Measurements from ENCODE around the gene MDK.

MDK gene

GRCh38 chr11:46381048-46381818 is at the start of gene MDK:
Gene MDK (plus strand): TSS chr11:46381669. CDS start chr11:46382058, 389 bp downstream.
- H3K9me3 ChIP-seq (ENCODE audit: low read length) = no peaks in the 10 kb centered on the region
- peaks cover 0 to 37% of the 10 kb centered on the region in 2 donors for H3K27me3 ChIP-seq (ENCODE audit: control insufficient read depth in 1 of 2, insufficient read depth in 2 of 2, low read length in 2 of 2)
- no peak within 1 kb of the TSS for H3K9ac ChIP-seq (ENCODE audit: low read length)
- H3K36me3 ChIP-seq (ENCODE audit: insufficient read depth, low read length) = peaks cover 6% of the 10 kb centered on the region
- peak within 1 kb of the TSS; percentile 41 for H3K27ac ChIP-seq (ENCODE audit: low read depth, low read length)
- H3K4me3 ChIP-seq (ENCODE audit: low read depth in 1 of 2, low read length in 2 of 2) = peak within 1 kb of the TSS; percentile 55 to 59
- H3K4me1 ChIP-seq (ENCODE audit: insufficient read depth, low read length) = peaks cover 8% of the 10 kb centered on the region

- H3K27me3 ChIP-seq (ENCODE audit: control insufficient read depth in 1 of 2, insufficient read depth in 2 of 2, low read length in 2 of 2) = peaks cover 22 to 37% of the 10 kb centered on the region in 2 donors
- H3K4me3 ChIP-seq (ENCODE audit: low read depth in 1 of 2, low read length in 2 of 2) = no peak overlapping the region
- no peak overlapping the region for H3K27ac ChIP-seq (ENCODE audit: low read depth, low read length)
- H3K36me3 ChIP-seq (ENCODE audit: insufficient read depth, low read length) = no peaks in the 10 kb centered on the region
- no peaks in the 10 kb centered on the region for H3K4me1 ChIP-seq (ENCODE audit: insufficient read depth, low read length)
- no peaks in the 10 kb centered on the region for H3K9me3 ChIP-seq (ENCODE audit: low read length)
- no peak overlapping the region for H3K9ac ChIP-seq (ENCODE audit: low read length)
Measured at GRCh38 chr11:46332093-46332567, 49.3 kb upstream of the MDK start.

- no peak overlapping the region for H3K27ac ChIP-seq (ENCODE audit: low read depth, low read length)
- peaks cover 22 to 37% of the 10 kb centered on the region in 2 donors for H3K27me3 ChIP-seq (ENCODE audit: control insufficient read depth in 1 of 2, insufficient read depth in 2 of 2, low read length in 2 of 2)
- no peak overlapping the region for H3K9ac ChIP-seq (ENCODE audit: low read length)
- H3K4me3 ChIP-seq (ENCODE audit: low read depth in 1 of 2, low read length in 2 of 2) = peak overlapping the region in 1 of 2 donors; percentile 34
- H3K36me3 ChIP-seq (ENCODE audit: insufficient read depth, low read length) = no peaks in the 10 kb centered on the region
- H3K4me1 ChIP-seq (ENCODE audit: insufficient read depth, low read length) = peaks cover under 1% of the 10 kb centered on the region
- no peaks in the 10 kb centered on the region for H3K9me3 ChIP-seq (ENCODE audit: low read length)
Measured at GRCh38 chr11:46332568-46333393, 48.7 kb upstream of the MDK start.

GRCh38 chr11:46333394-46333947 is 48.0 kb upstream of the MDK start:
- no peaks in the 10 kb centered on the region for H3K9me3 ChIP-seq (ENCODE audit: low read length)
- H3K36me3 ChIP-seq (ENCODE audit: insufficient read depth, low read length) = no peaks in the 10 kb centered on the region
- H3K4me3 ChIP-seq (ENCODE audit: low read depth in 1 of 2, low read length in 2 of 2) = peak overlapping the region in 1 of 2 donors; percentile 34
- H3K4me1 ChIP-seq (ENCODE audit: insufficient read depth, low read length) = peaks cover 8% of the 10 kb centered on the region
- H3K27me3 ChIP-seq (ENCODE audit: control insufficient read depth in 1 of 2, insufficient read depth in 2 of 2, low read length in 2 of 2) = peaks cover 22 to 37% of the 10 kb centered on the region in 2 donors
- no peak overlapping the region for H3K27ac ChIP-seq (ENCODE audit: low read depth, low read length)
- H3K9ac ChIP-seq (ENCODE audit: low read length) = no peak overlapping the region

- Histone ChIP-seq H3K27me3 (ENCODE audit: control insufficient read depth in 1 of 2, insufficient read depth in 2 of 2, low read length in 2 of 2) (peaks cover 22 to 37% of the 10 kb centered on the region in 2 donors), H3K9ac (ENCODE audit: low read length) (no peak overlapping the region), H3K4me3 (ENCODE audit: low read depth in 1 of 2, low read length in 2 of 2) (no peak overlapping the region), H3K9me3 (ENCODE audit: low read length) (no peaks in the 10 kb centered on the region), H3K27ac (ENCODE audit: low read depth, low read length) (no peak overlapping the region), H3K4me1 (ENCODE audit: insufficient read depth, low read length) (peaks cover 15% of the 10 kb centered on the region), H3K36me3 (ENCODE audit: insufficient read depth, low read length) (no peaks in the 10 kb centered on the region)
Measured at GRCh38 chr11:46334211-46334610, 47.3 kb upstream of the MDK start.

GRCh38 chr11:46335271-46335670 is 46.2 kb upstream of the MDK start:
- H3K9ac ChIP-seq (ENCODE audit: low read length) = no peak overlapping the region
- H3K27ac ChIP-seq (ENCODE audit: low read depth, low read length) = no peak overlapping the region
- no peak overlapping the region for H3K4me3 ChIP-seq (ENCODE audit: low read depth in 1 of 2, low read length in 2 of 2)
- peaks cover 16 to 37% of the 10 kb centered on the region in 2 donors for H3K27me3 ChIP-seq (ENCODE audit: control insufficient read depth in 1 of 2, insufficient read depth in 2 of 2, low read length in 2 of 2)
- no peaks in the 10 kb centered on the region for H3K9me3 ChIP-seq (ENCODE audit: low read length)
- no peaks in the 10 kb centered on the region for H3K36me3 ChIP-seq (ENCODE audit: insufficient read depth, low read length)
- H3K4me1 ChIP-seq (ENCODE audit: insufficient read depth, low read length) = peaks cover 21% of the 10 kb centered on the region

- no peaks in the 10 kb centered on the region for H3K36me3 ChIP-seq (ENCODE audit: insufficient read depth, low read length)
- H3K27me3 ChIP-seq (ENCODE audit: control insufficient read depth in 1 of 2, insufficient read depth in 2 of 2, low read length in 2 of 2) = peaks cover 16 to 32% of the 10 kb centered on the region in 2 donors
- H3K4me1 ChIP-seq (ENCODE audit: insufficient read depth, low read length) = peaks cover 21% of the 10 kb centered on the region
- H3K27ac ChIP-seq (ENCODE audit: low read depth, low read length) = no peak overlapping the region
- no peaks in the 10 kb centered on the region for H3K9me3 ChIP-seq (ENCODE audit: low read length)
- H3K4me3 ChIP-seq (ENCODE audit: low read depth in 1 of 2, low read length in 2 of 2) = no peak overlapping the region
- H3K9ac ChIP-seq (ENCODE audit: low read length) = no peak overlapping the region
Measured at GRCh38 chr11:46335890-46336562, 45.4 kb upstream of the MDK start.

- peaks cover 21% of the 10 kb centered on the region for H3K4me1 ChIP-seq (ENCODE audit: insufficient read depth, low read length)
Measured at GRCh38 chr11:46336563-46337180, 44.8 kb upstream of the MDK start.

GRCh38 chr11:46337626-46338345 is 43.7 kb upstream of the MDK start:
- Histone ChIP-seq H3K9me3 (ENCODE audit: low read length) (no peaks in the 10 kb centered on the region), H3K4me3 (ENCODE audit: low read depth in 1 of 2, low read length in 2 of 2) (no peak overlapping the region), H3K4me1 (ENCODE audit: insufficient read depth, low read length) (peaks cover 21% of the 10 kb centered on the region), H3K27ac (ENCODE audit: low read depth, low read length) (no peak overlapping the region), H3K27me3 (ENCODE audit: control insufficient read depth in 1 of 2, insufficient read depth in 2 of 2, low read length in 2 of 2) (peaks cover 0 to 14% of the 10 kb centered on the region in 2 donors), H3K9ac (ENCODE audit: low read length) (no peak overlapping the region), H3K36me3 (ENCODE audit: insufficient read depth, low read length) (no peaks in the 10 kb centered on the region)

More at GRCh38 chr11:46336563-46337180, 44.8 kb upstream of the MDK start:
- no peak overlapping the region for H3K4me3 ChIP-seq (ENCODE audit: low read depth in 1 of 2, low read length in 2 of 2)
- H3K36me3 ChIP-seq (ENCODE audit: insufficient read depth, low read length) = no peaks in the 10 kb centered on the region
- H3K27me3 ChIP-seq (ENCODE audit: control insufficient read depth in 1 of 2, insufficient read depth in 2 of 2, low read length in 2 of 2) = peaks cover 10 to 26% of the 10 kb centered on the region in 2 donors
- no peaks in the 10 kb centered on the region for H3K9me3 ChIP-seq (ENCODE audit: low read length)
- H3K27ac ChIP-seq (ENCODE audit: low read depth, low read length) = no peak overlapping the region
- H3K9ac ChIP-seq (ENCODE audit: low read length) = no peak overlapping the region

GRCh38 chr11:46338636-46338987 is 42.9 kb upstream of the MDK start:
- no peaks in the 10 kb centered on the region for H3K36me3 ChIP-seq (ENCODE audit: insufficient read depth, low read length)
- no peak overlapping the region for H3K9ac ChIP-seq (ENCODE audit: low read length)
- no peaks in the 10 kb centered on the region for H3K9me3 ChIP-seq (ENCODE audit: low read length)
- peaks cover 21% of the 10 kb centered on the region for H3K4me1 ChIP-seq (ENCODE audit: insufficient read depth, low read length)
- peaks cover 0 to 6% of the 10 kb centered on the region in 2 donors for H3K27me3 ChIP-seq (ENCODE audit: control insufficient read depth in 1 of 2, insufficient read depth in 2 of 2, low read length in 2 of 2)
- H3K4me3 ChIP-seq (ENCODE audit: low read depth in 1 of 2, low read length in 2 of 2) = peak overlapping the region; percentile 4 to 22
- H3K27ac ChIP-seq (ENCODE audit: low read depth, low read length) = peak overlapping the region; percentile 57

Measured in muscle layer of colon (tissue), 2 donors.